ENCODE measurements around the gene SCIN. TPM values are rescaled to one million over a fixed set of nuclear protein-coding genes. Genes with fewer than 3 reads are reported as not detected.

Gene SCIN
- total RNA-seq, 1 donor from 2014 or later: 0.13 TPM

DNA sequence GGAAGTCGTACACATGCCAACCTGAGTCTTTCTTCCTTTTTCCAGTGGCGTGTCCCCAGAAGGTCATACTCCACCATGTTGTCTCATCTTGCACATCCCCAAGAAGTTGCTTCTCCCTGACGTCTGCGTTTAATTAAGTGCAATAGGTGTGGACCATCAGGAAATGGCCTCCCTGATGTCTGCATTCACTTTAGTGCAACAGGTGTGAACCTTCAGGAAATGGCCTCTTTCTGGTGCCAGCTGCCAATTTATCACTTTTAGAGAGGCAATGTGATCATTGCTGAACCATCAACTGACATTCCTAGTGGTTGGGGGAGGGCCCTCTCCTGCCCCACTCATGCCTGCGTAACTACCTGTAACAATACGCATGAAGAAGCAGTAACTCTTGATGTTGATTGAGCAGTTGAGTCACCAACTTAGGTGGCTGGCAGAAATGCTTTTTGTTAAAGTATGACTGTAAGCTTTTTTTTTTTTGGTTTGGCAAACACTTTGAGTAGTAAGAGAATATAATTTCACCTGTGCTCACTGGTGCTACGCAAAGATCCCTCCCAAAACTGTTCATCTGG is 25.8 kb downstream of the SCIN start:
- intact Hi-C loops (cut with DNase I): no loop called here
- ATAC-seq (ENCODE audit: poor library complexity) (no peak), DNase-seq (no peak)

DNA sequence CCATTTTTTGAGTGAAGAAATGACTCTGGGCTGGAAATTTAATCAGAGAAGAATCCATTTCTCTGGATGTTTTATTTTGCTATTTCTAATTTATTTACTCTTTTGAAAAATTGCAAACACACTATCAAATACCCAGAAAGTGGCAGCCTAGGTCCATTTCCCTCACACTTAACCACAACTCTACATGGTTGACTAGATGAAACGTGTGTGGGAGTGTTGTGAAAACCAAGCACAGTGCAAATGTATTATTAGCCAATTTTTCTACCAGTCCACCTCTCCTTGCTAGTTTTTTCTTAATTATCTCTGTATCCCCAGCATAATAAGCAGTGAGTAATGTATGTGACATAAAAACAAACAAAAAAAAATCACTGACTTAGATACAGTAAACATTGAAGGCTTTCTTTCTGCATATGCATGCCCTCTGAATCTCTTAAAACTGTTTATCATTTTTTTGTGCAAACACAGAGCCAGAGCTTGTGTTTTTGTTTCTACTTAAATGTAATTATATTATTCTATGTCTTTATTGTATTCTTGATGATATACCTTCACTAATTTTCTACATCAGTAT is 30.9 kb downstream of the SCIN start:
- ATAC-seq (ENCODE audit: poor library complexity) (no peak), DNase-seq (no peak)
- intact Hi-C loops (cut with DNase I): no loop called here

DNA sequence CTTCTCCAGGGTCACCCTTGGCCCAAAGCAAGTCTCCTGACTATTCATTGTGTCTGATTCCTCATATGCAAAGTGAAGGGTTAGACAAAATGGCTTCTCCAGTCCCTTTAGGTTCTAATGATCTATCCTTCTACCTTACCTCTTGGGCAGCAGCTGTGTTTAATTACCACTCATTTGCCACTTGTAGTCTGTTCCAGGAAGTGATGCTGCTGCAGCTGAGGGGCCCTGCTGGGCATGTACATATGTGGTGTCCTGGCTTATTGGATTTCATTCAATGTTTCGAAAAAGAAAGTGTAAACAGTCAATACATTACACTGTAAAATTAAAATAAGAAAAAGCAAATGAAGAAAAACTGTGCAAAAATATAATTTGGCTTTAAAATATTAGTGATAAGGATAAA is 36.6 kb downstream of the SCIN start:
- DNase-seq (no peak), ATAC-seq (ENCODE audit: poor library complexity) (no peak)
- intact Hi-C loops (cut with DNase I): no loop called here

DNA sequence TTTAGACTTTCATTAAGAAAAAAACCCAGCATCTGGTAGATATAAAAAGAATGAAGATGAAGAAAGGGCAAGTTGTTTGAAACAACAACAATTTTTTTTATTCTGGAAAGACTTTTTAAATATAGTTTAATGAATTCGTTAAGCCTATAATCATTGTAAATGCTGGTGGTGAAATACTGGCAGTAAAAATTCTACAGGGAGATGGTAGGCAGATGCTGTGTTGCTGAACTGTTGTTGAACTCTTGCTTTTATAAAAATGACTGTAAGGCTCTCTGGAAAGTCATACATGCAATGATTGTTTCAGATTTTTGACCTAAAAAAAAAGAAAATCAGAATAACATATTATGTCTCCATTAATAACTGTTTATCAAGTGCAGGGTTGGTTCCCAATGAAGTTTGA is 39.0 kb downstream of the SCIN start:
- DNase-seq: no peak
- intact Hi-C loops (cut with DNase I): no loop called here
- ATAC-seq (ENCODE audit: poor library complexity): no peak

DNA sequence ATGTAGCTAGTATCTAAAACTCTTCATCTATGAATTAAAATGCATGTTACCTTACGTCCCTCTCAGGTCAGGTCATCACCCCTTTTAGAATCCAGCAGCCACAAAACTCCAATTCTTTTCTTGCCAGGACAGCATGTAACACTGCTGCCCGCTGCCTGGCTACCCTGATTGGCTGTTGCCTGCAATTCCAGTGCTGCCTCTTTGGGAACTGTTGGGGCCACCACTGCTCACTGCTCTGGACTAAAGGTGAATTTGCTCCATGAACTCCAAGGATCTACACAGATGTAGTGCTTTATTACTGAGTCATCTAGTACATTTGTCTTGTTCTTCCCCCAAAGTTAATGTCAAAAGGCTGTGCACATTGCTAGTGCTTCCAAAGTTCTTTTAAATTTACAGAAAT is 40.4 kb downstream of the SCIN start:
- no peak for ATAC-seq (ENCODE audit: poor library complexity)
- no peak for DNase-seq
- intact Hi-C loops (cut with DNase I): no loop called here

DNA sequence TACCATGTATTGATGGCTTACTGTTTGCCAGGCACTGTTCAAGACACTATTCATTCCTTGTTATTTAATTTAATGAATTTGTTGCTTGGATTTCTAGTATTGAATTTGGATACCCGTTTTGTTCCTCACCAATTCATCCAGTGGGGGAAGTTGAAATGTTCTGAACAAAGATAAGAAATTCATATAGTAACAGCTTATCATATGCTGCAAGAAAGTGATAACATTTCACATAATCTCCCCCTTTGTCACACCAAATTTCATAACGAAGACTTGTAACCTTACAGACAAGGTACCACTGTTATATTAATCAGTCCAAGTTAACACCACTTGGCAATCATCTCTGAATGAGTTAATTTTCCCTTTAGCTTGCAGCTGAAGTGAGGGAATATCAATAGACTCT is 42.1 kb downstream of the SCIN start:
- DNase-seq (no peak), ATAC-seq (ENCODE audit: poor library complexity) (no peak)
- intact Hi-C loops (cut with DNase I): no loop called here

DNA sequence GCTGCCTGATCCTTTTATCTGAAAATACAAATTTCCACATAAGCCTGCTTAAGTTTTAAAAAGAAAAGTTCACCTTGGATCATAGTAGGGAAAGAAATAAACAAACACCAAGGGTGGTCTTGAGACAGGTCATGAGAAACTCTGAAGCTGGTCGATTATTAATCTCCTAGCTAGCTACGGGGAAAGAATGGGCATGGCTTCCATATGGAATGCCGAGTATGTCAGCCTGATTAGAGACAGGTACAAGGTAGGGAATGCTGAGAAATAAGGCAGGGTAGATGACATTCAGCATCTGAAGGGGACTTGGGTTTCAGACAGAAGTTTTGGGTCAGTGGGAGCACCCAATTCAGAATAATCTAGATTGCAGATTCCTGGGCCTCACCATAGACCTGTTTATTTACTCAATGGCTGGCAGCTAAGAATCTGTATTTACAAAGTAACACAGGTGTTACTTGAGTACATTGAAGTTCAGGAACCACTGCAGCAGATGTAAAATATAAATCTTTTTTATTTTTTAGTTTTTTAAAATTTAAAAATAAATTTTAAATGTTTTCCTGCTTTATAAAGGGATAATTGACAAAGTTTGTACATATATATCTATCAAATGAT is 49.0 kb downstream of the SCIN start:
- intact Hi-C loops (cut with DNase I): loop anchor here (5.0 kb wide), 1 partner anchor 97 kb away; no protein-coding TSS in a partner anchor
- DNase-seq (no peak), ATAC-seq (ENCODE audit: poor library complexity) (no peak)

DNA sequence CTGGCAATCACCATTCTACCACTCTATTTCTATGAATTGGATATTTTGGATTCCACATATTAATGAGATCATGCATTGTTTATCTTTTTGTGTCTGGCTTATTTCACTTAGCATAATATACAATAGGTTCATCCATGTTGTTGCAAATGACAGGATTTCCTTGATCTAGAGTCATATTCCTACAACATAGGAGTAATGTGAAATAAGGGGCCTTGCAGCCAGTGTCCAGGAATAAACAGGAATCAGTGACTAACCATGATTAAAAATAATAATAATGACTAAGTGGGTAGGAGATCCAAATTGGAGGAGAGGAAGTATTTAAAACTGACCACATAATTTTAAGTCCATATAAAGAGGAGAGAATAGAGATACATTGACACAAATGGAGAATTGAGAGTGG is 49.9 kb downstream of the SCIN start:
- DNase-seq (no peak), ATAC-seq (ENCODE audit: poor library complexity) (no peak)
- intact Hi-C loops (cut with DNase I): loop anchor here (5.0 kb wide), 1 partner anchor 98 kb away; no protein-coding TSS in a partner anchor

DNA sequence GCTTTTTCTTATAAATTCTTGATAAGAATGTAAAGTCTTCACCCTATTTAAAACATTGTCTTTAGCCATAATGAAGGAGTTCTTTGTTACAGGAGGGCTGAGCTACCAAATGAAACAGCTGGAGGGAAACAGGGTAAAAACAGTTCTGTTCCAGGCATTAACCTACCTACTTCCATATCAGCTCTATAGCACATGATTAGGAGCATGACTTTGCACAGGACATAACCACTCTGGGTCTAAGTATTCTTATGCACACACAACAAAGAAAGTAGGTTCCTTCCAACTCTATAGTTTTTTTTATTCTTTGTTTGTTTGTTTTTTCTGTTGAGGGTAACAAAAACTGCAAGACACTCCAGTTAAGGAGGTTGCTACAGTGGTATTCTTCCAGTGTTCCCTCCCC is 52.7 kb downstream of the SCIN start:
- no peak for DNase-seq
- no peak for ATAC-seq (ENCODE audit: poor library complexity)
- intact Hi-C loops (cut with DNase I): loop anchor here (5.0 kb wide), 1 partner anchor 101 kb away; no protein-coding TSS in a partner anchor

DNA sequence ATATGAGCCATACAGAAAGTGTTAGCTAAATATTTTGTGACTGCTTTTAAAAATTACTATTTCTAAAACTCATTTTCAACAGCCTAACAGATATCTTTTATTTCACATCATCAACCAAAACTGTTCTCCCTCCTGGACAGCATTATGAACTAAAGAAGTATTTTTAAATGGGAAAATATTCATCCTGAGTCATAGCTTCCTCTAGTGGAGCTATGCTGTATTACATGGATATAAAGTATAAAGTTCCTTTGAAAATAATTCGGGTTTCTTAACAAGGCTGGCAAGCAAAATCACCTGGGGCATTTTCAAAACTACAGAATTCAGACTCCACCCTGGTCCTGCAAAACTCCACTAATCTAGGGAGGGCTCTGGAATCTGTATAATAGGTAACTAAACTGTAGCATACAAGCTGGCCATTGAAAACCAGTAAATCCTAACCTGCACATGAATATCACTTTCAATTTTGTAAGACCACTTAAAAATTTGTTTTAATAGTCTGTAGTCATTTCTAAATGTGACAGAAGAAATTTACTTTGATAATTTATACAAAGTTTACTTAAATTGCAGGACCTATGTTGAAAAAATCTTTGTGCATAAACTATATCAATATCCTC is 53.5 kb downstream of the SCIN start:
- no peak for DNase-seq
- intact Hi-C loops (cut with DNase I): loop anchor here (5.0 kb wide), 1 partner anchor 102 kb away; no protein-coding TSS in a partner anchor
- ATAC-seq (ENCODE audit: poor library complexity): no peak

DNA sequence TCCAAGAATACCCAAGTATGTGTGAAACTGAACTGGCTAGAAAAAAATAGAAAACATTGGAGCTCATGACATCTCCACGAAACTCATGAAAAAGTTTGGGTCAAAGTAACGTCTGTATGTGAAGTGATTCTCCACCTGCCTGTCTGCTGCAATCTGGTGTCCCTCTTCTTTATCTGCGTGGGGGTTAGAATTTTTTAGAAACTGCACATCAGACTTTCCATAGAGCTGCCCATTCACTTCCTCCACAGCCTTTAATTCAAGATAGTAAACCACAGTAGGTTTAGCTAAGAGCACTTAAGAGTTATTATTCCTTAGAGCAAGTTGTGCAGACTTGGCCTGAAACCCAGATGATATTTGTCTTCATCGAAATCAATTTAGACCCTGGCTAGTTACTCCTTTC is 55.3 kb downstream of the SCIN start:
- no peak for ATAC-seq (ENCODE audit: poor library complexity)
- DNase-seq: no peak
- intact Hi-C loops (cut with DNase I): no loop called here

DNA sequence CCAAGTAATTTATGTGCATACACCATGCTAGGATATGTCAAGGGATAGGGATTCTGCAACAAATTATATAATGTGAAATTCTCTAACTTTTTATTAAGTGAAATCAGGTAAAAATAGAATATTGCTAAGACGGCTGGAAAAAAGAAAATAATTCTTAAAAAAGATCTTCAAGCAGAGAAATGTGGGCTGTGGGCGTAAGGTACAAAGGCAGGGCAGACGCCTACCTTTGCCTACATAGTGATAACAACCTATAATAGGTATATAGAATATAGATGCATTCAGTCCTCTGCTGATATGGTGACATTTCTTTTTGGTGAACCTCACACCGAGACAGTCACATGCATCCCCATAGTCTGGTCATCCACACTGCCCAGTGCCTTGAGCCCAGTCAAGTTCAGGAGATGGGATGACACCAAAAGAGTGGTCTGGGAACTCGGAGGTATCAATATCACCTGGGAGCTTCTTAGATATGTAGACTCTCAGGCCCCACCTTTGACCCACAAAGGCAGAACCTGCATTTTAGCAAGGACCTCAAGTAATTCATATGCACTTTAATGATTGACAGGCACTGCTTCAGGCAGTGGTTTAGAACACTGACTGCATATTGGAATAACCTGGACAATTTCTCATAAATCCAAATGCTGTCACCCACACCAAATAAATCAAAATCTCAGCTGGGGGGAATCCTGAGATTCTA is 59.4 kb downstream of the SCIN start:
- ATAC-seq (ENCODE audit: poor library complexity) (no peak), DNase-seq (no peak)
- intact Hi-C loops (cut with DNase I): no loop called here

DNA sequence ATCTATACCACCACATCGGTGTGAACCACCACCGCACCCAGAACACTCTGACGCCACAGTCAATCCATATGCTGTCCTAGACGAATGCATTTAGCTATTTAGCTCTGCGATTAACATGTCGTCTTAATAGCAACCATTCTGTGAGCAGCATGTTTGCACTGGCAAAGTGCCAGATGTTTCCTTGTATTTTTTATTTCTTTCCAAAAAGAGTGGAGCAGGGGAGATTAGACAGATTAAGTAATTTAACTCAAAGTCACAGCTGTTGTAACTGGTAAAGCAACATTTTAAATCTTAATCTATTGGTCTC is 59.9 kb downstream of the SCIN start:
- intact Hi-C loops (cut with DNase I): no loop called here
- DNase-seq (no peak), ATAC-seq (ENCODE audit: poor library complexity) (no peak)

DNA sequence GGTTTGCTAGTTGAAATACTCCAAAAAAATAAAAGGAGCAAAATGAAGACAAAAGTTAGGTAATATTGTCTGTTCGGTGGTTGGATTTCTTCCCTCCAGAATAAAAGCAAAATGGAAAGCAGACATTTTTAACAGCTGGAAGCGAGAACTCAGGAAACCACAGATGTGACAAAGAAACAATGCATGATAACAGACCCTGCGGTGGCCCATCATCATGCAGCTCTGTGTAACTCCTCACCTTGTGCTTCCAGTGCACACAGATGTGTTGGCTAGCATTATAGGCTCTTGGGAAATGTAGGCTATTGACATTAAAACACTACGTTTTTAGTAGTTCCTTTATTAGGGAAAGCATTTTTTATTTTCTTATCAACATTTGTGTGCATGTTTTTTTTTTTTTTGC is 63.1 kb downstream of the SCIN start:
- intact Hi-C loops (cut with DNase I): no loop called here
- DNase-seq (no peak), ATAC-seq (ENCODE audit: poor library complexity) (no peak)

DNA sequence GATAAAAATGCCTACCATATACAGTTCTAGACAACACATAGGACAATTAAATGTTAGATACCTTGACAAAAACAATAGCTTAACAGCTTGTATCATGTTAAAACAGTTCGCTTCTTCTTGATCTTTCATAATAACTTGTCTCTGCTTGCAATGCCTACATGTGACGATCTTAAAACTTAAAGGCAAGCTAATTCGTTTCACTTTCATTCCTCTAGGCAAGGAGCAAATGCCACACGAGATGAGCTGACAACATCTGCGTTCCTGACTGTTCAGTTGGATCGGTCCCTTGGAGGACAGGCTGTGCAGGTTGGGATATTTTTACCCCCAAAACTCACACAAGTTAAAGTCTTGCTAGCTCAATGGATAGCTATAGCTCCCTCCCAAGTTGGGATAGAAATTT is 65.3 kb downstream of the SCIN start:
- ATAC-seq (ENCODE audit: poor library complexity) (no peak), DNase-seq (no peak)
- intact Hi-C loops (cut with DNase I): no loop called here

DNA sequence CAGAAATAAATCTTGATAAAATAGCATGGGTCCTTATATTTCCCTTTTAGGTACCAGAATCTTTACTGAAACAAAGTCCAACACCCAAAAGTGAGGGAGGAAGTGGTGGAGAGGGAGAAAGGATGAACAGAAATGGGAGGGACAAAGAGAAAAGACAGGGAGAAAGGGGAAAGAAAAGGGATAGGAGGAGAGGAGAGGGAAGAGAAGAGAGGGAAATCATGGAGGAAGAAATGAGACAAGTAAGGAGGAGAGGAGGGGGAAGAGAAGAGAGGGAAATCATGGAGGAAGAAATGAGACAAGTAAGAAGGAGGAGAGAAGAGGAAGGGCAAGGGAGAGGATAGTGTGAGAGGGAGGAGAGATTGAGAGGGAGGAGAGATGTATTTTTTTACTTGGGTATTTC is 66.8 kb downstream of the SCIN start:
- ATAC-seq (ENCODE audit: poor library complexity): no peak
- intact Hi-C loops (cut with DNase I): no loop called here
- no peak for DNase-seq

DNA sequence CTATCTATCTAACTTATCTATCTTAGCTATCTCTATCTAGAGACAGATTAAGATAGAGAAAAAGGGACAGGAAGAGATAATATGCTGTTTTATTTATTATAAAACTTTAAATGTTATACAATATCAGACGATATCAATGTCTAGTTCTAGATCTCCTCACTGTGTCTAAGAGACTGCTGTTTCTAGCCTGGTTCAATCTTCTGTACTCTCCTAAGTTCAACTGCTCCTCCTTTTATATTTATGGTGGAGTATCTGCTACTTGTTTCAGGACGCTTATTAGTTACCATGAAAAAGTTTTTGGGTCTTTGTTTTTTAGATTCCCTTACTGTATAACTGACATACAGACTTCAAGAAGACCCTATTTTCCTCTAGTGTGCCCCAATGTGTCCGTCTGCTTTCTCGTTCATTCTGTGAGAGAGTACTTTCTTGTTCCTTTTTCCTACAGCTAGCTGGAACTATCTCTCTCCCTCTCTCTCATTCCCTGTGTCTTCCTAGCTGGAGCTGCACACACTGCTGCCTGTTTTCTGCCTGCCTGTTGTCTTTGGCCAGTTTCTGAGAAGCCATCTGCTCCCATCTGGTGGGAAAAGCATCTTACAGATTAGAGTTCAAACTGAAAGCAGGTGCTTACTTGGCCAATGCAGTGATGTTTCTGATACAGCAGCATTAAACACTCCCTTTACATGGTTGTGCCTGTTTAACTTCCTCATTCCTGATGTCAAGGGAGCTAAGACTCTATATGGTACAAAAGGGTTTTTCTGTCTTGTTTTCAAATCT is 67.5 kb downstream of the SCIN start:
- intact Hi-C loops (cut with DNase I): loop anchor here (2.0 kb wide), 1 partner anchor 625 kb away; no protein-coding TSS in a partner anchor
- ATAC-seq (ENCODE audit: poor library complexity) (peak; percentile 46), DNase-seq (no peak)

DNA sequence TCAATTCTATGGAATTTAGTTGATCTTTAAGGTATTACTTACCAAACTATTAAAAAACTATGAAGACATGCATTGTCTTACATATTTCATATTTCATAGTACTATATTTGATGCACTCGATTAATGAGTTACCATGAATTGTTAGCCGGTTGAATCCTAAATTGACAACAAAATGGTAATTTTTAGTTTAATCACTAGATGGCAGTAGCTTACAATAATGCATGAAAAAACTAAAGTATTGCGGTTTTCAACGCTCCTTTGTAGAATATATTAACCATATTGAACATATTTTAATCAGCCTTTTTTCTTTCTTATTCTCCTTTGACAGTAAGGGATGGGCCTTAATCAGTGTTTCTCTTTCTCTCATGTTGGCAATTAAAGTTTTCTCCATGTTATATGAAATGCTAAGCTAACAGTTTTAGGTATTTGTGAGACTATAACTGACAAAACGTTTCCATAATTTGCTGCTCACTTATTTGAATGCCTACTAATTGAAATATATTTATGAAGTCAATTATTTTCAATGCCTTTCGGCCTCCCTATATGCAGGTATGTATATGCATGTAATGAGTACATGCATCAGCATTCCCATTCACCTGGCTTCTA is 68.4 kb downstream of the SCIN start:
- DNase-seq (no peak), ATAC-seq (ENCODE audit: poor library complexity) (peak; percentile 55)
- intact Hi-C loops (cut with DNase I): loop anchor here (2.0 kb wide), 1 partner anchor 624 kb away; no protein-coding TSS in a partner anchor

Data from Right ventricle myocardium superior (tissue), 1 donor.